Activated CD8-positive, alpha-beta memory T cell treated with anti-CD3 and anti-CD28 coated beads, Interleukin-2, amount 50 U/mL, for 1 hour (primary cell): ENCODE data around the gene CENPM.

Source experiments
- DNase-seq: peaks from one replicate; pipeline ENCODE4 v3.0.0-alpha.2; 2020; ENCODE audit errors: extremely low read depth

The CENPM gene

DNA sequence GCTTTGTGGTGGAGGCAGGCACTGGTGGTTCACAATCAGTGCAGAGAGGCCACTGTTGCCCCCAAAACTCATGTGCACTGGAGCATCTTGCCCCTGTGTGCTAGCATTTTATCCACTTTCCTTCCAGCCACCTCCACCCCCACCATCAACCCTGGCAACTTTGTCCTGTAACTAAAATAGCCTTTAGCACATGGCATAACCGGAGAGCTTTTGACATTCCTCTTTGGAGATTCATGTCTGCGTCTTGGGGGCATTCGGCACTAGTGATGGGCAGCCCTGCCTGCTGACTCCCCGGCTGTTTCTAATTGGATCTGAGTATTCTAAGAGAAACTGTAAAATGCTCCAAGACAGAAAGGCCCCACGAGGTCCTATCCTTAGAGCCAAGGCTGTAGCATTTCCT is 47.8 kb downstream of the CENPM start:
- no peak for DNase-seq

DNA sequence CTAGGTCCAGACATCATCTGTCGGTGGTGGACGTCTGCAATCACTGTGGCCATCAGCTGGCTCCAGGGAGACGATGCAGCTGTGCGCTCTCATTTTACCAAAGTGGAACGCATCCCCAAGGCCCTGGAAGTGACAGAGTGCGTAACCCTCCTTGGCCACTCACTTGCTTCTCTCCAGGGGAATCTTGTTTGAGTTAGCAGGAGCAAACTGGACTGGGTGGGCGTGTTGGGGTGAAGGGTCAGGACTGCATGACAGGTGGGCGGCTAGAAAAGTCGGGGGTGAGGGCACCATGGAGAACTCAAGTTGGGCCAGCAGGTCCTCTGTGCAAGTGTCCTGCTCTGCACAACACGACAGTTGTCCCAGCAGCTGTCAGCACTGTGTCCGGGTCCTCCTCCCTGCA is 48.3 kb downstream of the CENPM start:
- no peak for DNase-seq

DNA sequence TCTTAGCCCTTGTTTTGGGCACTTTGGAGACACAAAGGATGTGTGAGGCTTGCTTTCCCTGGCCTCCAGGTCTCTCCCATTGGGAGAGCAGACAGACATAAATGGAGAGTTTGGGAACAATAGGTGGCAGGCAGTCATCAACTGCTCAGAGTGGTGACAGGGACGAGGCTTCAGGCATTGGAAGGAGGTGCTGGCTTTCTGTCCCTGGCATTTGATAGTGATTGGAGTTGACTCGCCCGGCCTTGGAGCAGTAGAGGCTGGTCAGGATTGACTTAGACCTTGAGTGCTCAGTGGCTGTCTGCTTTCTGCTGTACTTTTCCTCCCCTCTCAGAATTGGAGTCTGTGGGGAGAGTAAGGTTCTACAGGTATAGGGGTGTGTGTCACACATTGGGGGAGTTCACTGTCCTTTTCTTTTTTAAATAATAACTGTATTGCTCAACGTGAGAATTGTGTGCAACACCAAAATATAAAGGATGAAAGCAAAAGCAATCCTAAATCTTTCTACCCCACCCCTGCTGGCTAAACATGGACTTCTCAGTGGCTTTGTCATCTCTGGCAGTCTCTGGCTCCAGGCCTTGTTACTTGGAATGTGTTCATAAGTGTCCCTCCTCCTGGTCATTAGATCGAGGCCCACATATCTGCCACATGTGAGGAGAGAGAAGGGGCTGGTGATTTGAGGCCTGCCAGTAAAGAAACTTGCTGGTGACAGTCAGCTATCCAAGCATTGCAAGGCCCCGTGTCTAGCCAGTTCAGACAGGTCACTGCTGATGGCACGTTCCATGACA is 53.2 kb downstream of the CENPM start:
- DNase-seq = no peak

DNA sequence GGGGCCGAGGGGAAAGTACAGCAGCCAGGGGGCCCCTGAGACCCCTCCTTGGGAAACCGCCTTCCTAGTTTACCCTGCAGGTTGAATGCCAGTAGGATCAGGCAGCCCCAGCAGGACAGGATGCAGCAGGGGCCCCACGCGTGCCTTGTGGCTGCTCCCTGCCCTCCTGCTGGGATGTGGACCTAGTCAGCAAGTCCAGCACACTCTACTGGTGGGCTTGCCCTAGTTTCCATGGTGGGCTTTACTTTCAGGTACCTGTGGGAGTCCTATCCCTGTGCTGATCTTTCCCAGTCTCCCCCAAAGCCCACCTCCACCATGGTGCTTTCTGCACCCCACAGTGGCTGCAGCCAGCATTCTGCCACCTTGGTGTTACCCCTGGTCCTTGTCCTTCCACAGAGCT is 54.2 kb downstream of the CENPM start:
- DNase-seq = no peak

DNA sequence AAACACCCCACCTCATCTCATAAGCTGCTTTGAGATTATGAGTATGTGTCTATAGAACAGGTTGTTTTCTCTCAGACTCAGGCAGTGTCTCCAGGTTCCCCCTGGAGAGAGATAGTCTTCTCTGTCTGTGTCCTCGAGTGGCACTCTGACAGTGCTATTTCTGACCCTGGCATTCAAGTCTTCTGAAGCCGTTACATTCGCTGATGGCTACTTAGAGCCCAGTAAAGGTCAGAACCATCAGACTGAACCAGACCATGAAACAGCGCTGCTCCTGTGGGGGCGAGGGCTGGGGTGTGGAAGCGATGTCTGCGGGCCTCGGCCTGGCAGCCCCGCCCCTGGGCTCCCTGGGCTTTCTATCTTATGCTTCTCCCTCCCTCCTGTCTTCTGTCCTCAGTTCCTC is 55.5 kb downstream of the CENPM start:
- DNase-seq = no peak
